ENCODE data around the gene AP1S1. TPM values are rescaled to one million over a fixed set of nuclear protein-coding genes. Genes with fewer than 3 reads are reported as not detected.

Gene AP1S1
- total and polyA plus RNA-seq, 2 of the 13 experiments (the other 11 are each of a cell fraction or from before 2014, with no cell fraction given), result 57.5 to 68.1 TPM

- peak; percentile 25; the same call in 1 of the 2 replicates for TF ChIP-seq THAP9 (CRISPR knock-in tag; IDR thresholded peaks at IDR 0.05; ENCODE audit: borderline replicate concordance)
- TF ChIP-seq STAT6 (CRISPR knock-in tag; IDR thresholded peaks at IDR 0.05; ENCODE audit: borderline replicate concordance), result 0 out of 2 replicates have a peak, but pooled peaks have one; percentile 38
- peak; percentile 92 for TF ChIP-seq ZNF747 (CRISPR knock-in tag; IDR thresholded peaks at IDR 0.05; ENCODE audit: borderline replicate concordance)
- peak; percentile 86 for TF ChIP-seq ZC3H13 (CRISPR knock-in tag; IDR thresholded peaks at IDR 0.05)
- TF ChIP-seq ZNF883 (CRISPR knock-in tag; IDR thresholded peaks at IDR 0.05; ENCODE audit: not compliant biosample characterization), result no peak
- TF ChIP-seq ZNF574 (CRISPR knock-in tag; IDR thresholded peaks at IDR 0.05), result peak; percentile 60; the same call in 1 of the 2 replicates
- TF ChIP-seq ZNF263 (CRISPR knock-in tag; IDR thresholded peaks at IDR 0.05), result no peak; the same call in 1 of the 2 replicates
- peak; percentile 86 for TF ChIP-seq KDM6A (CRISPR knock-in tag; IDR thresholded peaks at IDR 0.05; ENCODE audit: low read depth)
- no peak for TF ChIP-seq ZNF234 (CRISPR knock-in tag; conservative IDR thresholded peaks at IDR 0.05)
- no peak for TF ChIP-seq GRHL1 (CRISPR knock-in tag; conservative IDR thresholded peaks at IDR 0.05)
- no peak for TF ChIP-seq ARHGAP35 (CRISPR knock-in tag; IDR thresholded peaks at IDR 0.05; ENCODE audit: borderline replicate concordance)
- TF ChIP-seq KLF16 (CRISPR knock-in tag; IDR thresholded peaks at IDR 0.05), result peak in 1 of 2 experiments; percentile 72; a peak in 2 of 4 replicates
- TF ChIP-seq NRL (CRISPR knock-in tag; IDR thresholded peaks at IDR 0.05; ENCODE audit: borderline replicate concordance), result peak; percentile 71; the same call in 1 of the 2 replicates
Observed at GRCh38 chr7:101200862-101201599, 46.8 kb downstream of the AP1S1 start, which contains the start of gene MOGAT3 (continued).

Measured in HepG2 (cell line).